MG63 (cell line): ENCODE measurements around the gene SPATA12. TPM values are rescaled to one million over a fixed set of nuclear protein-coding genes. Genes with fewer than 3 reads are reported as not detected.

ENCODE experiments used
- DNase-seq: peaks from one replicate; pipeline ENCODE4 v3.0.0-alpha.2; 2020
- H3K27me3 ChIP-seq: fragments of 250-450 bp; sonication (Bioruptor Pico); 2 replicates; pipeline ENCODE4 v1.5.1; 2020; ENCODE audit warnings: mild to moderate bottlenecking, moderate library complexity
- H3K36me3 ChIP-seq: fragments of 250-450 bp; sonication (Bioruptor Pico); 2 replicates; pipeline ENCODE4 v1.5.1; 2020; ENCODE audit warnings: mild to moderate bottlenecking, moderate library complexity
- H3K4me3 ChIP-seq: fragments of 250-450 bp; sonication (Bioruptor Pico); 2 replicates; pipeline ENCODE4 v1.5.1; 2020; ENCODE audit warnings: mild to moderate bottlenecking, moderate library complexity
- H3K9me3 ChIP-seq: fragments of 250-450 bp; sonication (Bioruptor Pico); 2 replicates; pipeline ENCODE4 v1.5.1; 2020; ENCODE audit warnings: mild to moderate bottlenecking, moderate library complexity
- total RNA-seq: library from RNA; depleted of rRNA; stranded (reverse); fragments of >200 nt; shearing (Covaris generic); gene quantifications from 2 replicates; pipeline ENCODE4 v1.2.3, GENCODE V29; 2014; ENCODE audit warnings: low replicate concordance; rRNA removed

The SPATA12 gene
- total RNA-seq, 1 experiment from 2014 or later, result not detected

GRCh38 chr3:57120040-57120439, 59.6 kb downstream of the SPATA12 start:
- no peak overlapping the region for H3K4me3 ChIP-seq
- H3K36me3 ChIP-seq, result no peaks in the 10 kb centered on the region
- DNase-seq, result no peak
- H3K9me3 ChIP-seq, result no peaks in the 10 kb centered on the region
- no peaks in the 10 kb centered on the region for H3K27me3 ChIP-seq

GRCh38 chr3:57120451-57121174, 60.1 kb downstream of the SPATA12 start:
- DNase-seq, result no peak
- no peak overlapping the region for H3K4me3 ChIP-seq

More at GRCh38 chr3:57120451-57121174, 60.1 kb downstream of the SPATA12 start:
- Histone ChIP-seq H3K27me3 (no peaks in the 10 kb centered on the region), H3K36me3 (no peaks in the 10 kb centered on the region), H3K9me3 (no peaks in the 10 kb centered on the region)

Other genes starting within 250 kb of the SPATA12 start
- gene IL17RD, start 104.7 kb downstream of the SPATA12 start, total RNA-seq, result 0.91 and 2.5 TPM in 2 replicates
- not detected in 2 replicates for gene HESX1, start 139.3 kb downstream of the SPATA12 start, total RNA-seq
- 23.8 and 24.4 TPM in 2 replicates for gene APPL1, start 167.1 kb downstream of the SPATA12 start, total RNA-seq
- not detected in 2 replicates for gene ASB14, start 232.0 kb downstream of the SPATA12 start, total RNA-seq